ENCODE results near the gene GCH1. TPM values are rescaled to one million over a fixed set of nuclear protein-coding genes. Genes with fewer than 3 reads are reported as not detected.

The GCH1 gene
- total RNA-seq, 1 donor from 2014 or later, result 9.0 TPM

DNA sequence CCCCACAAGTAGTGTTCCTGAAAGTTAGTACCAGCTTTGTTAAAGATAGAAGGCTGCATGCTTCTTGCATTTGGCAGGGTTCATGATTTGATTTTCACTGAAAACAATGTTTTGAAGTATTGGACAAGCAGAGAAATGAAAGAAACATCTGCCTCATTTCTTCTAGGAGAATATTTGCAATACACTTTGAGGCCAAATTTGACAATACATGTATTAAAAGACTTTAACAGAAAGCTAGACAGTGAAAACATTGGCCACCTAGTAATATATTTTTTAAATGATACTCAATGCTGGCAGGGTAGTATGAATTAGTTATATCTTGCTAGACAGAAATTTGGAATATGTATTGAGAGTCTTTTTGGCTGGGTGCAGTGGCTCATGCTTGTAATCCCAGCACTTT, 68.5 kb downstream of the GCH1 start:
- Histone ChIP-seq H3K9ac (no peak overlapping the region), H3K4me2 (no peak overlapping the region), H2AFZ (replicated peaks) (no peak overlapping the region), H3K27ac (no peak overlapping the region), H3K27me3 (no peaks in the 10 kb centered on the region), H3K9me3 (ENCODE audit: low read depth) (no peaks in the 10 kb centered on the region), H3K4me1 (no peaks in the 10 kb centered on the region), H3K79me2 (ENCODE audit: low read depth) (no peaks in the 10 kb centered on the region), H3K4me3 (no peak overlapping the region), H4K20me1 (ENCODE audit: low read depth) (no peaks in the 10 kb centered on the region), H3F3A (ENCODE audit: low read depth) (no peaks in the 10 kb centered on the region), H3K36me3 (no peaks in the 10 kb centered on the region)
- no peak for DNase-seq (ENCODE audit: low spot score)
- Mint-ChIP-seq H3K4me1 (no peaks in the 10 kb centered on the region), H3K4me3 (no peak overlapping the region), H3K27me3 (ENCODE audit: insufficient read depth, low read depth) (no peaks in the 10 kb centered on the region), H3K36me3 (no peaks in the 10 kb centered on the region), H3K9me3 (peaks cover 4% of the 10 kb centered on the region), H3K27ac (no peak overlapping the region)
- TF ChIP-seq EZH2phosphoT487 (IDR thresholded peaks at IDR 0.05) (no peak), EZH2 (IDR thresholded peaks at IDR 0.05) (no peak)
- TF ChIP-seq, protein P1, sequence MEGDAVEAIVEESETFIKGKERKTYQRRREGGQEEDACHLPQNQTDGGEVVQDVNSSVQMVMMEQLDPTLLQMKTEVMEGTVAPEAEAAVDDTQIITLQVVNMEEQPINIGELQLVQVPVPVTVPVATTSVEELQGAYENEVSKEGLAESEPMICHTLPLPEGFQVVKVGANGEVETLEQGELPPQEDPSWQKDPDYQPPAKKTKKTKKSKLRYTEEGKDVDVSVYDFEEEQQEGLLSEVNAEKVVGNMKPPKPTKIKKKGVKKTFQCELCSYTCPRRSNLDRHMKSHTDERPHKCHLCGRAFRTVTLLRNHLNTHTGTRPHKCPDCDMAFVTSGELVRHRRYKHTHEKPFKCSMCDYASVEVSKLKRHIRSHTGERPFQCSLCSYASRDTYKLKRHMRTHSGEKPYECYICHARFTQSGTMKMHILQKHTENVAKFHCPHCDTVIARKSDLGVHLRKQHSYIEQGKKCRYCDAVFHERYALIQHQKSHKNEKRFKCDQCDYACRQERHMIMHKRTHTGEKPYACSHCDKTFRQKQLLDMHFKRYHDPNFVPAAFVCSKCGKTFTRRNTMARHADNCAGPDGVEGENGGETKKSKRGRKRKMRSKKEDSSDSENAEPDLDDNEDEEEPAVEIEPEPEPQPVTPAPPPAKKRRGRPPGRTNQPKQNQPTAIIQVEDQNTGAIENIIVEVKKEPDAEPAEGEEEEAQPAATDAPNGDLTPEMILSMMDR (IDR thresholded peaks at IDR 0.05), result no peak

DNA sequence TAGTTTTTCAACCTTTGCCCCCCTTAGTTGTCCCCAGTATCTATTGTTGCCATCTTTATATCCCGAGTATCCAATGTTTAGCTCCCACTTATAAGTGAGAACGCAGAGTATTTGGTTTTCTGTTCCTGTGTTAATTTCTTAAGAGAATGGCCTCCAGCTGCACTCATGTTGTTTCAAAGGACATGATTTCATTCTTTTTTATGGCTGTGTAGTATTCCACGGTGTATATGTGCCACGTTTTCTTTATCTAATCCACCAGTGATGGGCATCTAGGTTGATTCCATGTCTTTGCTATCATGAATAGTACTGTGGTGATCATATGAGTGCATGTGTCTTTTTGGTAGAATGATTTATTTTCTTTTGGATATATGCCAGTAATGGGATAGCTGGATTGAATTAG, 72.0 kb downstream of the GCH1 start:
- H3K4me3 ChIP-seq, result no peak overlapping the region
- DNase-seq (ENCODE audit: low spot score), result no peak
- no peak overlapping the region for H3K27ac ChIP-seq
- no peak overlapping the region for H3K4me3 Mint-ChIP-seq
- H3K9ac ChIP-seq, result no peak overlapping the region
- no peaks in the 10 kb centered on the region for H3K9me3 ChIP-seq (ENCODE audit: low read depth)
- H3K27me3 Mint-ChIP-seq (ENCODE audit: insufficient read depth, low read depth), result peaks cover 2% of the 10 kb centered on the region
- H3K79me2 ChIP-seq (ENCODE audit: low read depth), result no peaks in the 10 kb centered on the region
- no peaks in the 10 kb centered on the region for H3K4me1 Mint-ChIP-seq
- H4K20me1 ChIP-seq (ENCODE audit: low read depth), result no peaks in the 10 kb centered on the region
- no peaks in the 10 kb centered on the region for H3K4me1 ChIP-seq
- no peak overlapping the region for H2AFZ ChIP-seq (replicated peaks)
- TF ChIP-seq, protein P1 (IDR thresholded peaks at IDR 0.05), result no peak
- H3K27me3 ChIP-seq, result no peaks in the 10 kb centered on the region
- no peaks in the 10 kb centered on the region for H3K36me3 ChIP-seq
- no peak overlapping the region for H3K27ac Mint-ChIP-seq
- H3K4me2 ChIP-seq, result no peak overlapping the region
- peaks cover 7% of the 10 kb centered on the region for H3K9me3 Mint-ChIP-seq
- no peaks in the 10 kb centered on the region for H3F3A ChIP-seq (ENCODE audit: low read depth)
- no peaks in the 10 kb centered on the region for H3K36me3 Mint-ChIP-seq

DNA sequence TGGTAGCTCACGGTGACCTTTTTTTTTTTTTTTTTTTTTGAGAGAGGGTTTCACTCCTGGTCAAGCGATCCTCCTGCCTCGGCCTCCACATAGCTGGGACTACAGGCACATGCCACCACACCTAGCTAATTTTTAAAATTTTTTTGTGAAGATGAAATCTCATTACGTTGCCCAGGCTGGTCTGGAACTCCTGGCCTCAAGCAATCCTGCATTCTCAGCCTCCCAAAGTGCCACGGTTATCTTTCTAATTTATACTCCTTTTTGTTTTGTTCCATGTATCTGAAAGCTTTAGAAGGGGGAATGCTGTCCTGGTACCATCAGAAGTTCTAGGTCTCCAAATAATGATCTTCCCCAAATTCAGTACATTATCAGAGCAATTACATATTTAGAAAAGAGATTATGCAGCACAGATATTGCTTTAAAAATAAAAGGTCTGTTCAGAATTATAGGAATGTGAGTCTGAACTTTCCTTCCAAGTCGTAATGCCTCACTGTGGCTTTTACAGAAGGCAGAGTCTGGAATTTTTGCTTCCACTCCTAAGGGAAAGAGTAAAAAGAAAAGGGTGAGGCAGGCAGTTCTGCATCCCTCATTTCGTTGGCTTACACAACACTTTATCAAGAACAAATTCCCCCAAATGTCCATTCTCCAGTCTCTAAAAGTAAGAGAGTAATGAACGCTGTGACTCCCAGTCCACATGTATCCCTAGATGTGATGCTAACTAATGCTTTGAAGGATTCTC, 73.0 kb downstream of the GCH1 start:
- H3K4me2 ChIP-seq, result no peak overlapping the region
- no peaks in the 10 kb centered on the region for H3K4me1 Mint-ChIP-seq
- H3K4me3 Mint-ChIP-seq, result no peak overlapping the region
- H3F3A ChIP-seq (ENCODE audit: low read depth), result no peaks in the 10 kb centered on the region
- no peak for DNase-seq (ENCODE audit: low spot score)
- H3K4me3 ChIP-seq, result no peak overlapping the region
- H3K9me3 ChIP-seq (ENCODE audit: low read depth), result no peaks in the 10 kb centered on the region
- peaks cover 2% of the 10 kb centered on the region for H3K27me3 Mint-ChIP-seq (ENCODE audit: insufficient read depth, low read depth)
- no peak overlapping the region for H3K9ac ChIP-seq
- H3K4me1 ChIP-seq, result no peaks in the 10 kb centered on the region
- H3K36me3 Mint-ChIP-seq, result no peaks in the 10 kb centered on the region
- H3K27me3 ChIP-seq, result no peaks in the 10 kb centered on the region
- no peaks in the 10 kb centered on the region for H4K20me1 ChIP-seq (ENCODE audit: low read depth)
- H3K27ac Mint-ChIP-seq, result no peak overlapping the region
- peaks cover 12% of the 10 kb centered on the region for H3K9me3 Mint-ChIP-seq
- H3K36me3 ChIP-seq, result no peaks in the 10 kb centered on the region
- TF ChIP-seq EZH2phosphoT487 (IDR thresholded peaks at IDR 0.05), result no peak
- TF ChIP-seq, protein P1 (IDR thresholded peaks at IDR 0.05), result no peak
- no peak for TF ChIP-seq EZH2 (IDR thresholded peaks at IDR 0.05)
- no peak overlapping the region for H3K27ac ChIP-seq
- no peak overlapping the region for H2AFZ ChIP-seq (replicated peaks)
- H3K79me2 ChIP-seq (ENCODE audit: low read depth), result no peaks in the 10 kb centered on the region
